CD4-positive, CD25-positive, alpha-beta regulatory T cell (primary cell): ENCODE results near the gene APC. TPM values are rescaled to one million over a fixed set of nuclear protein-coding genes. Genes with fewer than 3 reads are reported as not detected.
"Not testable (repeated sequence)": the region's sequence is repeated elsewhere in the genome, so short reads cannot be mapped to it uniquely, and the experiment has no call there.

Experiments used
- ATAC-seq, 2 donors: fragments of 150-1000 bp; cut with Tn5 transposase; one replicate each; pipeline ENCODE4 v1.10.0; 2021; ENCODE audit warnings: low read depth in 2 of 2, moderate number of reproducible peaks in 2 of 2, moderate library complexity in 1 of 2
- DNase-seq, 3 donors: peaks; one replicate each; pipeline versions ENCODE4 v3.0.0 to v3.0.0-alpha.2; 2012 to 2022; ENCODE audit warnings: mixed read lengths in 1 of 3
- H3K27ac ChIP-seq: one replicate; pipeline ENCODE4 v1.7.0; 2013; ENCODE audit warnings: mild to moderate bottlenecking, low read length; ENCODE audit not compliant: insufficient read depth, poor library complexity, severe bottlenecking
- H3K27me3 ChIP-seq: one replicate; pipeline ENCODE4 v1.7.0; 2013; ENCODE audit warnings: low read length; ENCODE audit not compliant: control insufficient read depth, insufficient read depth
- H3K36me3 ChIP-seq: one replicate; pipeline ENCODE4 v1.7.0; 2013; ENCODE audit warnings: mild to moderate bottlenecking, low read length, moderate library complexity; ENCODE audit not compliant: control insufficient read depth, insufficient read depth
- H3K4me1 ChIP-seq: 2 replicates; pipeline ENCODE4 v1.7.0; 2013; ENCODE audit warnings: mild to moderate bottlenecking, low read length; ENCODE audit not compliant: insufficient read depth, control insufficient read depth, poor library complexity, severe bottlenecking
- H3K4me3 ChIP-seq: one replicate; pipeline ENCODE4 v1.7.0; 2013; ENCODE audit warnings: low read depth, mild to moderate bottlenecking, low read length, moderate library complexity
- H3K9me3 ChIP-seq, 2 experiments: 1 replicate in 1 of 2; 2 replicates in 1 of 2; pipeline ENCODE4 v1.7.0; 2013; ENCODE audit warnings: low read length in 2 of 2, mild to moderate bottlenecking in 1 of 2, moderate library complexity in 1 of 2; ENCODE audit not compliant: control insufficient read depth in 2 of 2
- H3K27ac Mint-ChIP-seq, 3 donors: one replicate each; pipeline ENCODE4 v1.8.0; 2020 to 2022; ENCODE audit warnings: mild to moderate bottlenecking in 3 of 3, mixed read lengths in 3 of 3, moderate library complexity in 2 of 3
- H3K27me3 Mint-ChIP-seq: one replicate; pipeline ENCODE4 v1.8.0; 2022; ENCODE audit warnings: mild to moderate bottlenecking, mixed read lengths
- H3K36me3 Mint-ChIP-seq: one replicate; pipeline ENCODE4 v1.8.0; 2020; ENCODE audit warnings: mixed read lengths
- H3K4me1 Mint-ChIP-seq, 4 donors: one replicate each; pipeline ENCODE4 v1.8.0; 2020 to 2022; ENCODE audit warnings: mixed read lengths in 4 of 4, mild to moderate bottlenecking in 1 of 4
- H3K4me3 Mint-ChIP-seq, 4 donors: one replicate each; pipeline ENCODE4 v1.8.0; 2020 to 2022; ENCODE audit warnings: mild to moderate bottlenecking in 4 of 4, mixed read lengths in 4 of 4, moderate library complexity in 3 of 4
- H3K9me3 Mint-ChIP-seq, 7 donors: one replicate each; pipeline ENCODE4 v1.8.0; 2020 to 2022; ENCODE audit warnings: mixed read lengths in 7 of 7, mild to moderate bottlenecking in 3 of 7, moderate library complexity in 2 of 7
- polyA plus RNA-seq, 4 donors: library from polyadenylated mRNA; unstranded; fragments of 300-500 nt; fragmentation: Illumina TruSeq; gene quantifications; one replicate each; pipeline ENCODE4 v1.2.3, GENCODE V29; 2021
- total RNA-seq: library from RNA; stranded (reverse); gene quantifications from one replicate; pipeline ENCODE4 v1.2.3, GENCODE V29; 2022

The APC gene
- total and polyA plus RNA-seq, 5 donors from 2014 or later, result 7.6 to 40.5 (median 21.4) TPM

DNA sequence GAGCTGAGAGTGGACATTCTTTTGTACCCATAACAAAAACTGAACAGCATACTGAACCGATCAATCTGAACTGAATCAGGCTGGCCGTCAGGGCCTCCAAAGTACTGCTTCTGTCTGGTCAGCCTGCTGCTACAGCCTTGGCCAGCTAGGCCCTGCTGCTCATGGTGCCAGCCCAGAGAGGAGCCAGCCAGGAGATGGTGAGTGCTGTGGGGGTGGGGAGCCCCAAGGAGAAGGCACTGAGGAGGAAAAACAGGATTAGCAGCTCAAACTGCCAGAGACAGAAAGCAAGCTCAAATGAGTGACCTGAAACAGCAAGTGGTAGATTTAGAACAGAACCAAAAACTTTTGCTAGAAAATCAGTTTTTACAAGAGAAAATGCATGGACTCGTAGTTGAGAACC, 147.3 kb downstream of the APC start:
- H3K4me3 ChIP-seq, result no peak overlapping the region
- H3K4me1 ChIP-seq, result peaks cover 22% of the 10 kb centered on the region
- H3K36me3 Mint-ChIP-seq, result peaks cover 31% of the 10 kb centered on the region
- H3K27me3 ChIP-seq, result no peaks in the 10 kb centered on the region
- H3K36me3 ChIP-seq, result peaks cover 57% of the 10 kb centered on the region
- H3K9me3 Mint-ChIP-seq, result no peaks in the 10 kb centered on the region
- no peaks in the 10 kb centered on the region for H3K27me3 Mint-ChIP-seq
- DNase-seq (no peak), ATAC-seq (no peak)
- H3K27ac ChIP-seq, result no peak overlapping the region
- H3K9me3 ChIP-seq, result no peaks in the 10 kb centered on the region
- peaks cover 21 to 41% (median 33%) of the 10 kb centered on the region in 4 donors for H3K4me1 Mint-ChIP-seq
- H3K4me3 Mint-ChIP-seq, result no peak overlapping the region
- peak overlapping the region in 2 of 3 donors; percentile 6 to 78 for H3K27ac Mint-ChIP-seq

- DNase-seq (peak in 2 of 3 donors; percentile 3 to 87), ATAC-seq (peak; percentile 96)
- H3K4me3 ChIP-seq, result peak overlapping the region; percentile 23
- no peaks in the 10 kb centered on the region for H3K27me3 ChIP-seq
- H3K9me3 Mint-ChIP-seq, result no peaks in the 10 kb centered on the region
- H3K27me3 Mint-ChIP-seq, result no peaks in the 10 kb centered on the region
- peak overlapping the region in 3 of 4 donors; percentile 69 to 79 (median 75) for H3K4me3 Mint-ChIP-seq
- H3K4me1 ChIP-seq, result peaks cover 18% of the 10 kb centered on the region
- H3K27ac Mint-ChIP-seq, result peak overlapping the region; percentile 91 to 96 (median 92)
- peaks cover 43% of the 10 kb centered on the region for H3K36me3 ChIP-seq
- peaks cover 17 to 47% (median 32%) of the 10 kb centered on the region in 4 donors for H3K4me1 Mint-ChIP-seq
- H3K9me3 ChIP-seq, result no peaks in the 10 kb centered on the region
- H3K27ac ChIP-seq, result peak overlapping the region; percentile 60
- peaks cover 34% of the 10 kb centered on the region for H3K36me3 Mint-ChIP-seq
Measured at GRCh38 chr5:112886975-112887374, 149.3 kb downstream of the APC start.

DNA sequence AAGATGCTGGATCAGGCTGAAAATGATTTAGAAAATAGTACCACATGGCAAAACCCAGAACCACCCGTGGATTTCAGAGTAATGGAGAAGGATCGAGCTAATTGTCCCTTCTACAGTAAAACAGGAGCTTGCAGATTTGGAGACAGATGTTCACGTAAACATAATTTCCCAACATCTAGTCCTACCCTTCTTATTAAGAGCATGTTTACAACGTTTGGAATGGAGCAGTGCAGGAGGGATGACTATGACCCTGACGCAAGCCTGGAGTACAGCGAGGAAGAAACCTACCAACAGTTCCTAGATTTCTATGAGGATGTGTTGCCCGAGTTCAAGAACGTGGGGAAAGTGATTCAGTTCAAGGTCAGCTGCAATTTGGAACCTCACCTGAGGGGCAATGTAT, 154.4 kb downstream of the APC start:
- H3K27ac Mint-ChIP-seq, result peak overlapping the region in 2 of 3 donors; percentile 2 to 85
- peaks cover 30% of the 10 kb centered on the region for H3K36me3 Mint-ChIP-seq
- not testable (repeated sequence) for ATAC-seq, H3K4me3 ChIP-seq, H3K27ac ChIP-seq, H3K27me3 Mint-ChIP-seq, H3K9me3 ChIP-seq, H3K4me3 Mint-ChIP-seq, H3K27me3 ChIP-seq, H3K9me3 Mint-ChIP-seq, DNase-seq
- Histone ChIP-seq H3K36me3 (peaks cover 29% of the 10 kb centered on the region), H3K4me1 (peaks cover 17% of the 10 kb centered on the region)
- H3K4me1 Mint-ChIP-seq, result peaks cover 31 to 46% (median 38%) of the 10 kb centered on the region in 4 donors

DNA sequence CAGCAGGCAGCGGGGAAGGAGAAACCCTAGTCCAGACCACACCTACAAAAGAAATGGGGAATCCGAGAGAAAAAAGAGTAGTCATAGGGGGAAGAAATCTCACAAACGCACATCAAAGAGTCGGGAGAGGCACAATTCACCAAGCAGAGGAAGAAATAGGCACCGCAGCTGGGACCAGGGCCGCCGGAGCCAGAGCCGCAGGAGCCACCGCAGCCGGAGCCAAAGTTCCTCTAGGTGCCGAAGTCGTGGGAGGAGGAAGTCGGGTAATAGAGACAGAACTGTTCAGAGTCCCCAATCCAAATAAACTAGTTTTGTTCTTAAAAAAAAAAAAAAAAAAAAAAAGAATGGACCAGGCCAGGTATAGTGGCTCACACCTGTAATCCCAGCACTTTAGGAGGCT, 155.1 kb downstream of the APC start:
- Mint-ChIP-seq H3K4me3 (no peak overlapping the region), H3K9me3 (no peaks in the 10 kb centered on the region), H3K27me3 (no peaks in the 10 kb centered on the region), H3K4me1 (peaks cover 27 to 44% (median 36%) of the 10 kb centered on the region in 4 donors), H3K36me3 (peaks cover 28% of the 10 kb centered on the region), H3K27ac (no peak overlapping the region)
- no peak overlapping the region for H3K27ac ChIP-seq
- ATAC-seq, result no peak
- no peaks in the 10 kb centered on the region for H3K27me3 ChIP-seq
- no peak overlapping the region for H3K4me3 ChIP-seq
- DNase-seq, result no peak
- H3K9me3 ChIP-seq, result no peaks in the 10 kb centered on the region
- H3K4me1 ChIP-seq, result peaks cover 10% of the 10 kb centered on the region
- peaks cover 29% of the 10 kb centered on the region for H3K36me3 ChIP-seq

DNA sequence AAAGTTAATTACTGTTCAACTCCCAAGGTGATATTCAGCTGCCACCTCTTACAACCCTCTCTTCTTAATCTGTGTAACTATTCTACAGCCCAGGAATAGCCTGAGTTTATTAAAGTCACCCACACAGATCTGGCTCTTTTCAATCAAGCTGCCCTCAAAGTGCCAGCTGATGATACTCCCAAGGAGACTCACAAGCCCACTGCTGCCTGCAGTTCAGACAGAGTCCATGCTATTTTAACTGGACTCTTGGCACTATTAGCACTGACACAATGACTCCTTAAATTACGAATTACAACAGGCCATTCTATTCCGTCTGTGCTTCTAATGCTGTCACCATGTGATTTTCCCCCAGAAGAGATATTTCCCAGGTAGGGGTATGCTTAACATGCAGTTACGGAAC, 158.0 kb downstream of the APC start:
- H3K9me3 Mint-ChIP-seq, result no peaks in the 10 kb centered on the region
- H3K27me3 Mint-ChIP-seq, result no peaks in the 10 kb centered on the region
- no peaks in the 10 kb centered on the region for H3K27me3 ChIP-seq
- H3K36me3 Mint-ChIP-seq, result peaks cover 34% of the 10 kb centered on the region
- H3K9me3 ChIP-seq, result no peaks in the 10 kb centered on the region
- ATAC-seq (no peak), DNase-seq (no peak)
- no peak overlapping the region for H3K4me3 ChIP-seq
- H3K36me3 ChIP-seq, result peaks cover 38% of the 10 kb centered on the region
- peaks cover 6% of the 10 kb centered on the region for H3K4me1 ChIP-seq
- H3K27ac ChIP-seq, result no peak overlapping the region
- H3K4me1 Mint-ChIP-seq, result peaks cover 22 to 38% (median 31%) of the 10 kb centered on the region in 4 donors
- H3K27ac Mint-ChIP-seq, result peak overlapping the region in 1 of 3 donors; percentile 75
- H3K4me3 Mint-ChIP-seq, result no peak overlapping the region

Other genes with a start within 250 kb of the APC start
- gene SRP19, start 123.4 kb downstream of the APC start, total RNA-seq, result 41.0 TPM
- gene SRP19, start 123.4 kb downstream of the APC start, polyA plus RNA-seq, result 100 to 1,000 TPM; 171 to 215 (median 181) TPM
- gene REEP5, start 184.3 kb downstream of the APC start, total RNA-seq, result 45.6 TPM
- gene REEP5, start 184.3 kb downstream of the APC start, polyA plus RNA-seq, result 100 to 1,000 TPM in 1 of 4 donors, 10 to 100 TPM in 3; 76.7 to 170 (median 83.7) TPM
- 149 TPM for gene DCP2, start 238.9 kb downstream of the APC start, total RNA-seq
- 10 to 100 TPM; 60.7 to 96.4 (median 66.9) TPM for gene DCP2, start 238.9 kb downstream of the APC start, polyA plus RNA-seq